Body of pancreas (tissue), 4 donors: ENCODE measurements around the gene CCND3.

Experiments used
- POLR2A ChIP-seq, 3 donors: fragments of 450-650 bp; IDR thresholded peaks; one replicate each; pipeline ENCODE4 v1.6.1; 2016; ENCODE audit warnings: antibody characterized with exemption in 3 of 3, mild to moderate bottlenecking in 2 of 3
- TF ChIP-seq, protein P1 (sequence below), 7 experiments: fragments of 450-650 bp in 4 of 7; fragments of 200-600 bp in 3 of 7; sonication (generic) in 3 of 7; IDR thresholded peaks; one replicate each; pipeline ENCODE4 v1.5.1; 2016 to 2019; ENCODE audit warnings: antibody characterized with exemption in 7 of 7

GRCh38 chr6:41892921-41893564, 48.6 kb downstream of the CCND3 start:
- TF ChIP-seq, protein P1, sequence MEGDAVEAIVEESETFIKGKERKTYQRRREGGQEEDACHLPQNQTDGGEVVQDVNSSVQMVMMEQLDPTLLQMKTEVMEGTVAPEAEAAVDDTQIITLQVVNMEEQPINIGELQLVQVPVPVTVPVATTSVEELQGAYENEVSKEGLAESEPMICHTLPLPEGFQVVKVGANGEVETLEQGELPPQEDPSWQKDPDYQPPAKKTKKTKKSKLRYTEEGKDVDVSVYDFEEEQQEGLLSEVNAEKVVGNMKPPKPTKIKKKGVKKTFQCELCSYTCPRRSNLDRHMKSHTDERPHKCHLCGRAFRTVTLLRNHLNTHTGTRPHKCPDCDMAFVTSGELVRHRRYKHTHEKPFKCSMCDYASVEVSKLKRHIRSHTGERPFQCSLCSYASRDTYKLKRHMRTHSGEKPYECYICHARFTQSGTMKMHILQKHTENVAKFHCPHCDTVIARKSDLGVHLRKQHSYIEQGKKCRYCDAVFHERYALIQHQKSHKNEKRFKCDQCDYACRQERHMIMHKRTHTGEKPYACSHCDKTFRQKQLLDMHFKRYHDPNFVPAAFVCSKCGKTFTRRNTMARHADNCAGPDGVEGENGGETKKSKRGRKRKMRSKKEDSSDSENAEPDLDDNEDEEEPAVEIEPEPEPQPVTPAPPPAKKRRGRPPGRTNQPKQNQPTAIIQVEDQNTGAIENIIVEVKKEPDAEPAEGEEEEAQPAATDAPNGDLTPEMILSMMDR (IDR thresholded peaks at IDR 0.05) = no peak
- no peak for TF ChIP-seq POLR2A (IDR thresholded peaks at IDR 0.05)
